GM12892 (cell line): Measurements from ENCODE around the gene PDYN.

Experiments used
- POLR2AphosphoS5 ChIP-seq: IDR thresholded peaks from 2 replicates; pipeline ENCODE4 v1.6.1; 2011; ENCODE audit warnings: low read depth, low read length, control low read depth
- TAF1 ChIP-seq: IDR thresholded peaks from 2 replicates; pipeline ENCODE4 v1.6.1; 2011; ENCODE audit warnings: low read depth, mild to moderate bottlenecking, control low read depth, low read length, borderline replicate concordance

DNA sequence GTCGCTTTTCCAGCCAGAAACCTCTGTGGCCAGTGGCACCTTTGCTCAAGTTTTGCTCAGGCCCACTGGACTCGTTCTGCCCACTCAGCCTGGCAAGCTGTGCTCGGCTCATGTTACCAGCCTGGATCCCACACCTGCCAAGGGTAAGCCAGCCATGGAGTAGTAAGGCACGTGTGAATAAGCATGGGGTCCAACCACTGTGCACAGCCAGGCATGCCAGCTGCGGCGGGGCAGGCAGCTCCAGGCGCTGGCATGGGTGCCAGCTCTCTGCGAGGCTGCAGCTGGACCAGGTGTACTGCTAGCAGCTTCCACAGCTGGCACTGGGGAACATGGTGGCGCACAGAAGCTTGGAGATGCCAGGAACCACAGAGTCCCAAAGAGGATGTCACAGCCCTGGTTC is 32.1 kb upstream of the PDYN start:
- TF ChIP-seq POLR2AphosphoS5 (no peak), TAF1 (no peak)
